NCI-H187 treated with DMSO at 0.1 percent for 48 hours (cell line): ENCODE measurements around the gene CENPE.

Experiments
- DNase-seq: peaks from one replicate; lab custom pipeline; 2025; lab: John Stamatoyannopoulos, UW

The CENPE gene

DNA sequence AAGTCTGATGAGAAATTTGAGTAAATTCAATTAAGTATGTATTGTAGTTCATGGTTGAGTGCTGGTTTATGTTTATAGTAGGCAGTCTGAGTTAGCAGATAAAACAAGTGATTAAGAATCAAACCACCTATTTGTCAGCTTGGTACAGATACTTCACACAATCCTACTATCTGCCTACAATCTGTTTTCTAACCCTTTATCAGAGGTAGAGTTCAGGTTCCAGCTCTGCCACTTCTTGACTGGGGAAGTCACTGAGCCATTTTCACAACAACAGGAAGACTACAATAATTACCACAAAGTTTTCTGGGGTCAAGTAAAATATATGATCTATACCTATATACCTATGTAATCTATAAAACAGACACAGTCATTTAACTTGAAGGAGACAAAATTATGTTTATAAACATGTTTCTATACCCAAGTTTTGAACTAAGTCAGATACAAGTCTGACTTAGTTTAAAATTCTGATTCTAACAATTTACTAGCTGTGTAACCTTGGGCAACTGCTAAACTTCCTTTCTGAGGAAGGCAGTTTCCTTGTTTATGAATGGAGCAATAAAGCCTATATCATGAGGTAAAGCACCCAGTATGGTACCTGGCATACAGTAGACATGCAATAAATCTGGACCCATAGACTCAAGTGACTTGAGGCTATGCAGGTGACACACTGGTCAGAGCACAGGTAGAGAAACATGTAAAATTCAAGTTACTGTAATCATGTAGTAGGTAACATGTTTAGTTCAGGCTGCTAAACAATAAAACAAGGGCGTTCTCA, 61.3 kb downstream of the CENPE start:
- DNase-seq, result no peak

DNA sequence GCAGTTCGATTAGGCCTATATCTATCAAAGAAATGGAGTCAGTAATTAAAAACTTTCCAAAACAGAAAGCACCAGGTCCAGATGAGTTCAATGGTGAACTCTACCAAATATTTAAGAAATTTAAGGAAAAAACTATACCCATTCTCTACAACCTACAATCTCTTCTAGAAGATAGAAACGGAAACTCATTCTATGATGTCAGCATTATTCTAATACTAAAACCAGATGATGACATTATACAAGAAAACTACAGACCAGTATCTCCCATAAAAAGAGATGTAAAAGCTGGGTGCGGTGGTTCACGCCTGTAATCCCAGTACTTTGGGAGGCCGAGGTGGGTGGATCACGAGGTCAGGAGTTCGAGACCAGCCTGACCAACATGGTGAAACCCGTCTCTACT, 69.0 kb downstream of the CENPE start:
- DNase-seq, result no peak

DNA sequence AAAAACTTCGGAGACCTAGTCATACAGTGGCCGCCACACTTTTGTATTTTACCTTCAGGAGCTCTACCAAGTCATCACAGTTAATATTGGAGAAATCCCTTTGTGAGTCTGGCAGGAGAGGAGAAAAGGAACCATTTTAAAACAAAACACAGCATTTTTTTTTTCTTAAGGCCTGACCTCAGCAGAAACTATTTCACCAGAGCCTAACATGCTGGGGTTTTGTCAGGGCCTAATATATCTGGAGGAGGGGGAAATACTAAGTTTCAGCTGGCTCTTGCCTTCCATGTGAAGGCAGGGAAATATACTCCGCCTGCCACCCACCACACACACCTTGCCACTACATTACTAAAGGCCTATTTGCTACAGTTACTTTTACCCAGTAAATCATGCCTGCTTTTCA, 72.0 kb downstream of the CENPE start:
- no peak for DNase-seq

DNA sequence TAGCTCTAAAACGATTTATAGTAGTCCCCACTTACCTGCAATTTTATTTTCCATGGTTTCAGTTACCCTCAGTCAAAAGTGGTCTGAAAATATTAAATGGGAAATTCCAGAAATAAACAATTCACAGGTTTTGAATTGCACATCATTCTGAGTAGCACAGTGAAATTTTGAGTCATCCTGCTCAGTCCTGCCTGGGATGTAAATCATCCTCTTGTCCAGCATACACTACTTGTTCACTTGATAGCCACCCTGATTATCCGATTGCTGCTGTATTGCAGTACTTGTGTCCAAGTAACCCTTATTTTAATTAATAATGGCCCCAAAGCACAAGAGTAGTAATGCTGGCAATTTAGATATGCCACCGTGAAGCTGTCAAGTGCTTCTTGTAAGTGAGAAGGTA, 75.0 kb downstream of the CENPE start:
- DNase-seq, result no peak

DNA sequence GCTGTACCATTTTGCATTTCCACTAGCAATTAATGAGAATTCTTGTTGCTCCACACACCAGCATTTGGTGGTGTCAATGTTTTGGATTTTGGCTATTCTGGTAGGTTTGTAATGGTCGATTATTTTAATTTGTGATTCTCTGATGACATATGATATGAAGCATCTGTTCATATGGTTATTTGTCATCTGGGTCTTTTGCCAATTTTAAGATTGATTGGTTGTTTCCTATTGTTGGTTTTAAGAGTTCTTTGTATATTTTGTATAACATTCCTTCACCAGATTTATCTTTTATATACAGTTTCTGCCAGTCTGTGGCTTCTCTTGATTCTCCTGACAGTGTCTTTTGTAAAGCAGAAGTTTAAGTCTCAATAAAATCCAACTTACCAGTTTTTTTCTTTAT, 80.0 kb downstream of the CENPE start:
- no peak for DNase-seq

DNA sequence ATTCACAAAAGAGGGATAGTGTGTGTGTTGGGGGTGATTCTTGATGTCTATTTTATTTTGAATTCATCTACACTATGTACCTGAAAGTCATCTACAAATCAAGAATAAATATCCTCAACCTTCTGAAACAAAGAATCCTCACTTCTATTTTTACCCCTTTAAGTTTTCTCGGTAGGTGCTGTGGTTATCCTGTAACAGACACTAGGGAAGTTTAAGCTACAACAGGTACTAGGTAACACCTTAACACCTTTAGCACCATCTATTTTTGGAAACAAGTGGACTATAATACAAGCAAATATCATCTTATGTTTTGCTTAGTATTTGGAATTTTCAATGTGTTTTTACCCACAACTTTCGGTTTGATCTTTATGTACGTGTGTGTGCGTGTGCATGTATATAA, 86.5 kb downstream of the CENPE start:
- DNase-seq, result no peak

DNA sequence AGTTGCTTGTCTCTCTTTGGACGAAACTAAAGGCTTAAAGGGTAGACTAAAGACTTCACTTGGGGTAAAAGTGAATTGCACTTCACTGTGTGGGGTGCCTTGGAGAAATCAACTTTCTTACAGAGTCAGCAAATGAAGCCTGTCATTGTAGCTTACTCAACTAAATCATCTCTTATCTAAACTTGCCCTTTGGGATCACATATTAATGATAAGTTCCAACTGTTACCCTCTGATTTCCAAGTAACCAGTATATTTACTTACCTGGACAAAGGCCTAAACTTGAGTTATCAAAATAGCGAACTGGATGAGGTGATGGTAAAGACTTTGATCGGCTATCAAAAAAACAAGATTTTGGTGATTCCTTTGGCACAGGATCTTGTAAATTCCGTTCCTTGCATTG, 89.6 kb downstream of the CENPE start:
- no peak for DNase-seq

DNA sequence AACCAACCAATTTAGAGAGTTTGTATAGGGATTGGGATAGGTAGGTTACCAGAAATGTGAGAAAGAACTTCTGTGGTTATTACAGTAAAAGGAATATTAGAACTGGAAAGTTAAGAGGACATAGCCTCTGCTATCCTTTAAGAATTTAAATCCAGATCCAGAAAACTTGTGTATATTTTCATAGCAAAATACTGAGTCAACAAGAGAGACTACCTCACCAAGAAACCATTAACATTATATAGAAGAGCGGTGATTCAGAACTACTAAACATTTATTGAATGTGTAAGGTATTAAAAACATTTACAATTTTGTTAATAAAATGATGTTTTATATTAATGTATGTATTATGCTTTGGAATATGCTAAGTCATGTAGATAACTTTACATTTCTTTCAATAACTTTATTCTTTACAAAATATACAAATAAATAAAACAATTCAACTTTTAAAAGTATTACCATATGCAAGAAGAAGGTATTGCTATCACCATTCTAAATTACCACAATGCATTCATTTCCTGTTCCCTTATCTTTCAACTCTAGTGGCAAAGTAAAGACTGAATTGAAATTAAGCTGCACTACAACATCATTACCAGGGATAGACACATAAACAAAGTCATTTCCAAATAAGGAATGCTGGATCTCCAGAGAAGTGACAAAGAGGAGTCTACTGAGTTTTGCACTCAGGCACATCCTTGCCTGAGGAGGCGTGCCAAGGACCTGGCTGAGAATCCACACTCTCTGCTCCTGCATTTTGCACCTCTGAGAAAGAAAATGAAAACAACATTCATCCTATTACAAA, 92.4 kb downstream of the CENPE start:
- DNase-seq, result no peak

DNA sequence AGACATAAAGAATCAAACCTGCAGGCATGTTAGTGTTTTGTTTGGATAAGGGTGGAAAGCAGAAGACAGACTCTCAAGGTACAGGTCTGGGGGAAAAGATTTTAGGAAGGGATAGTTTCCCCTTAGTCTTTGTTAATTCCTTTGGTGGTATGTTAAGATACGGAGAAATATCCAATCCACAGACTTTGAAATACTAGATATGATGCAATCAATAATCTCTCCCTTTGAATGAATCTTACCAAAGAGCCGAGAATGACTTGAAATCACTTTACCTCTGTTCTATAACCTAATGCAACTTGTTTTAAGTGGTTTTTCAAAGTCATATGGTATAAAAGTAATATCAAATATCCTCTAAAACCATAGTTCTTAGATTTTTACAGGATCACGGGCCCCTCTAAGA, 93.3 kb downstream of the CENPE start:
- no peak for DNase-seq

DNA sequence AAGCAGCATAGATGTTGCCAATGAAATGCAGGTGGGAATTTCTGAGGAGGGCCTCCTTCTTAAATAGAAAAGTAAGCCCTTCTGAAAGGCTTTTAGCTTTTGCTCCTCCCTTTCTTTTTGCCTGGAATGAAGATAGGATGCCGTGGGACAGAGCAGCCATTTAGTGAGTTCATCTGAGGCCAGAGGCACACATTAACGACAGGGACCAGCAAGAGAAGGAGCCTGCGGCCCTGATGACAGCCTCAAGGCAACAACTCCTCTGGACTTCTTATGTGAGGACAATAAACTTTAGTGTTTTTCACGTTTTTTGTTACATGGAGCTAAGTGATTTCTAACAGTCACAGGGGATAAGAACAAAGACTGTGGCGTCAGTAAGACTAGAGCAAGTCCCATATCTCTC, 97.5 kb downstream of the CENPE start:
- DNase-seq, result no peak

DNA sequence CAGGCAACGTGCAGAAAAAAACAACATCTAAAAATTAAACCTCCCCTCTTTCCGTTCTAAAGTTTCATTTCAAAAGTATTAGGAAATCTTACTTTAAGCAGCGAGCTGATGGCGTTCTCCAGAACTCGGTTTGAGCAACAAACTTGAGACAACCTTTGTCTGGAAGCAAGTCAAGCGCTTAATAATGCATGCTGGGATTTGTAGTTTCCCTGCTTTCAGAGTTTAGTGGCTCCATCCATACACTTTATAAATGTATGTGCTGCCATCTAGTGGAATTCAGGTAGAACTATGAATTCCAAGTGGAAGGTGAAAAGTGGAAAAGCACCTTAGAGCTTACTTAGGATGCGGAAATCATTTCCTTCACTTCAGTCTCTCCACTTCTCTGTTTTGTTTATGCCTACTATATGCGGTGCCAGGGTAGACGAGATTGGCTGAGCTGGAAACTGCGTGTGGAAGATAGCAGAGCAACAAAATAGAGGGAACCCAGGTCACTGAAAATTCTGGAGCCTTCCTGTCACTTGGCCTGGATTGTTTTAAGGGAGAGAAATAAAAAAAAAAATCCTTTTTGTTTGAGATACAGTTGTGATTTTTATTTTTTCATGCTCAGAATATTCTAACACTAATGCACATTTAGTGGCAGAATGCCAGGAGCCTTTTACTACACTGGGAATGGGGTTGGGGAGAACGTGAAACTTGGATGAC, 98.3 kb downstream of the CENPE start, which contains the start of gene BDH2:
Gene BDH2 (minus strand): TSS at position 144 of the 702 bp plus-strand sequence. CDS start 3,580 bp downstream, outside the sequence.
- peak; percentile 4 for DNase-seq

DNA sequence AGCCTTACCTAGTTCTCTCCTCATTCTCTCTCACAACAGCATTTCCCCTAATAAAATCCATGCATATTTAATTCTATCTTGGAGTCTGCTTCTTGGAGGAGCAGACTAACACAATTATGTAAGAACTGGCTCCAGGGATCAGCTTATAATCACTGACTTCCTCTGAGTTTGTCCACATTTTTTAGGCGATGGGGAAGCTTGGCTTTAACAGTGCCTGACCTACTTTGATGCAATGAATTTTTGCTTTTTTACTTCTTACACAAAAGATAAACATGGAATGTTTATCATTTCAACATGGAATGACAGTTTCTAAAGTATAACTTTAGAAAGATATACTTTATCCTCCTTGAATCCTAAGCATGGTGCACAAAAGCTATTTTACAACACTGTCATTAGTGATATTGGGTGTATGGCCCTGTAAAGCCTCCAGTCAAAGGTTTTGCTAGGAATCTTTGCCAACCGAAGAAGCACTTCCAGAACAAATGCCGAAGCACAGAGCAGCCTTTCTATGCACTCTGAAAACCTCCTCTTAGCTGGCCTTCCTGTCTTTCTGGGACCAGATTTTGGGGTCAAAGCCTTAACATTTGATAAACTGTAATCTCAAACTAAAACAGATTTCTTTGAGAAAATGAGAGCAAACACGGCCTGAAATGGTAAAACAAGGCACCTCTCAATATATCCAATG, 99.2 kb downstream of the CENPE start:
- no peak for DNase-seq

DNA sequence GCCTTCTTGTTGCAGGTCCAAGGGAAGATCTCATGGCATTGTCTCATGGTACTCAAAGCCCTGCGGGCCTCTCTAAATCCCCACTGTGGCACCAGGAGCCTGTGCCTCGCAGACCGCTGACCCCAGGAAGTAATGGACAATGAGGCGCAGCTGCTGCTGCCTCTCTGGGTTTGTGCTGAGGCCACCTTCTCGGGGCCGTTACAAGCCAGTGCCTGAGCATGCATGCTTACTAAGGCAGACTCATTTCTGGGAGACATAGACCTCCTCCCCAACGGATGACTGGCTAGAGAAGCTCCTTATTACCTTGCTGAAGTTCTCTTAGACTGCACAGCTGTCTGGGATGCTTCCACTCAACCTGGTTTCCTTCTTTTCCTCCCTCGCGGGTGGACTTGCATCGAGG, 99.8 kb downstream of the CENPE start:
- DNase-seq, result no peak

DNA sequence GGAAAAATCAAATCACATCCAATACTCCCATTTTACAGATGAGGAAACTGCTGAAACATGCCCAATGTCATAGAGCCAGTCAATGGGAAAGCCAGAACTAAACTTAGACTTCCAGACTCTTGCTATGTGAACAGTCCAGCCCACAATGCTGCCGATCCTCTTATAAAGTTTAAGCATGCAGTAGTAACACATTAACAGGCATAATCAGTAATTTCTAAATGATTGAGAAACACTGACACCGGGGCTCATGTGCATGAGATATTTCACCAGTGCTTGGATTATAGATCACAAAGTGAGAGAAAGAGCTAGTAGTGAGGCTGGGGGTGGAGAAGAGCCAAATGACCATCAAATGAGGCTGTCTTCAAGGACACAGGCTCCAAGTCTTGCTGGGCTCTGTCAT, 101.0 kb downstream of the CENPE start:
- DNase-seq, result no peak

DNA sequence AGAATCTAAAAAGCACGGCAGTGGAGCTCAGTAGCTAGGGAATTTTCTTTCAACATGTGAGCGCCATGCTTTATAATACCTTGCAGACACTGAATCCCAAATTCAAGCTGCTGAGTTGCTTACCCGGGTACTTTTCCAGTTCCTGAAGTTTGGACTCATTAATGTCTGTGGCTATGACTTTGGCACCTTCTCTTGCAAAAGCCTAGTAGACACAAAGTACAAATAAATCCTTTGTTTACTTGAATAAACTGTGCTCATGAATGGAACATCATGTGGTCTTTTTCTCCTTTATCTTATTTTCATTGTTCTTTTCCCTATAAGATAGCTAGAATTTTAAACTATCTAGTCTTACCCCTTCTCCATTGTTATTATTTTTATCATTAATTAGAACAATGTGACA, 103.1 kb downstream of the CENPE start:
- DNase-seq, result no peak

DNA sequence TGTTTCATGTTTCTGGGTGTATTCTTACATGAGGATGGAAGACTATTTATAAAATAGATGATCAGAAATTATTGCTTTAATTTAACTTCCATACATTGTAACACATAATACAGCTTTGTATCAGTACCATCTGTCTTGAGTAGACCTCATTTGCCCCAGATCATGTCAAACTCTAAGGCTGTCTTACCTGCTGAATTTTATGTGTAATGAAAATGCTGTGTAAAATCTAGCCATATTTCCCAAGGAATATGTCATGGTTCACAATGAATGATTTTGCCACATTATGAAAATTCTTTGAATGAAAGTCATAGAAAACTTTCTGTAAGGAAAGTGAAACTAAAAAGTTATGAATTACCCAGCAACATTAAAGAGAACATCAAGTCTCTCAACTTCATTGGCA, 105.9 kb downstream of the CENPE start:
- DNase-seq, result no peak

DNA sequence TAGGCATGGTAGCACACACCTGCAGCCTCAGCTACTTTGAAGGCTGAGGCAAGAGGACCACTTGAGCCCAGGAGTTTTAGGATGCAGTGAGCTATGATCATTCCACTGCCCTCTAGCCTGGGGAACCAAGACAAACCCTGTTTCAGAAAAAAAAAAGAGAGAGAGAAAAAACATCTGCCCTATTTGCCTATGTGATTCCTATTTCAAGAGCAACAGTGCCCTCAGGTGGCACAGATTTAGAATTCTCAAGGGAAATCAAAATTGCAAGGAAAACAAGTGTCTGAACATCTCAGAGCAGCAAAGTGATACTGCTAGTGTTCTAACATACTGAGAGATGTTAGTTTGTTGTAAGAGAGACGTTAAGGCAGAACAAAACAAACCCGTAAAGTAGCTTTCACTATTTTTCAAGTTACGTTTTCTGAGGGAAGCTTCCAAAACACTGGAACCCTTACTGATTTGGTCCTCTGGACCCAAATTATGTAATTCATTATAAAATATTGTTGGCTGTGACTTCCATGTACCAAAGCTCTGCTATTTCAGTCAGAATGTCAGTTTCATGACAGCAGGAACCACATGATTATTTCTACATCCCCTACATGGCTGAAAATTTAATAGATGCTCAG, 106.4 kb downstream of the CENPE start:
- DNase-seq, result no peak

DNA sequence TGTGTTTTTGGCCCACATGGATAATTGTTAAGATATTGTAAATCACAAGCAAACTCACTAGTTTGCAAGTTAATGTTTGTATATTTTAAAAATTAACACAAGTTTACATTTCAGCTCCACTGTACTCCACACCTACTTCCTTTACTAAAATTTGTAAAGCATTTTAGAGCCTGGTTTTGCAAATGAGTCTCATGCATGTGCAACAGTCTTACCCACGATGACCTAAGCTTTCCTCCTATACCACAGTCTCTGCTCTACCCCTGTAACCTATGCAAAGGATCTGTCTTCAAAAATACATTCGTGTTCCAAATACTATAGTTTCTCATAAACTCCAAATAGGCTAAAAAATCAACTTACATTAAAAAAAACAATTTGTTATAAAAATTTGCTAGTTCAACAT, 108.7 kb downstream of the CENPE start:
- DNase-seq, result no peak

DNA sequence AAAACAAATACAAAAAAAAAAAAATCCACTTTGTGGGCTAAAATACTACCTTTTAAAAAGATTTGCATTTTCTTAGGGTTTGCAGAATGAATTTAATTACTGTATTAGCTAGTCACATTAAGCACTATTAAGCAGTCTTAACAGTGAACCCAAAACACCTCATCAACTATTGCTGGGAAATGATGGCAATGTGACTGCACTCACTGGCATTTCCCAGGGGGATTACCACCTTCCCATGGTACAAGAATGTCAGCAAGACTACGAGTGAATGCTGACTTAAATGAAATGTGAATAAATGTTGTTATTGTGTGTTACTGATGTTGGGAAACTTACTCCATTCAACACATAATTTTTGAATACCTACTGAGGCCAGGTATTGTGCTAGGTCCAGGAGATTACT, 111.6 kb downstream of the CENPE start:
- no peak for DNase-seq

DNA sequence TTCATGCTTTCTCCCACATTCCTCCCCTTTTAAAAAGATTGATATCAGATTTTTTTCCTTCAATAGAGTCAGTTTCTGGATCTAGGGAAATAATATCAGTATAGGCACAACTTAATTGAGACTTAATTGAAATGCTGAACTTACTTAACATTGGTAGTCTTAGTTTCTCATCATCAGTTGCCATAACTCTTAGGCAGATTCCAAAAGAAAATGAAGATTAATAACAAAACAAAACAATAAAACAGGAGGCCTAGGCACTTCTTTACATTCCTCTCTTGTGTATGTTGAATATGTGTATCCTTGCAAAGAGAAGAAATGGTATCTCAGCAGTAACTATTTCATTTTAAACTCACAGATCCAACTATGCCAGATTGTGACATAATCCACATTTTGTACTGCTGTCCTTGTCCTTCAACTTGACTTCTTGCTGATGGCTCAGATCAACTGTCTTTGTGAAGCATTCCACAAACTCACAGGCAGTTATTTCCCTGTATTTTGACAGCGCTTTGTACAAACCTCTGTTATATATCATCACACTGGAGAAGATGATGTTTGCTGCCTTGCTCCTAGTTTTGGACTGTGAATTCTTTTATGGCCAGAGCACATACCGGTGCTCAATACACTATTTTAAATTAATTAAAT, 112.5 kb downstream of the CENPE start:
- no peak for DNase-seq

DNA sequence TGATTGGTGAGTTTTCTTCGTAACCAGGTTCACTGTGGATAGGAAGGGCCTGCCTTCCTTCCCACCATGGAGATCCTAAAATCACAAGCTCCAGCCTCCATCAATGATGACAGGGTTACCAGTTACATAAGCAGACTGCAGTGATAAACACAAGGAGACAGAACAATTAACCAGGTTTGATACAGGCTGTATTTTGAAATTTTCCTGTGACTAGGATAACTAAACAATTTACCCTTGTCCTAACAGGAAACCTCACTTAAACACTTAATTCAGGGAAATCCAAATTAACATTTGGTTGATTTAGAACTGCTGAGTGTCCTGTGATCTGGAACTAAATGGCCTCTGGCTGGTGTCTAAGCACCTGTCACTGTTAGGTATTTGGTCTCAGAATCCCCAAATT, 118.5 kb downstream of the CENPE start:
- DNase-seq, result no peak
